SK-N-MC (cell line): ENCODE data around the gene MUC20.

Experiments
- DNase-seq: peaks from one replicate; pipeline ENCODE4 v3.0.0-alpha.2; 2011; ENCODE audit warnings: low read depth, low spot score
- H3K27ac ChIP-seq: fragments of 200-600 bp; sonication (generic); 2 replicates; pipeline ENCODE4 v1.5.1; 2016; ENCODE audit warnings: mixed run types
- H3K36me3 ChIP-seq: fragments of 200-600 bp; sonication (generic); 2 replicates; pipeline ENCODE4 v1.6.1; 2017; ENCODE audit warnings: antibody characterized with exemption, low read length, mixed read lengths; ENCODE audit not compliant: insufficient read depth
- H3K4me3 ChIP-seq: fragments of 200-600 bp; sonication (generic); 2 replicates; pipeline ENCODE4 v1.5.1; 2016
- H3K9ac ChIP-seq: fragments of 200-600 bp; sonication (generic); 2 replicates; pipeline ENCODE4 v1.8.0; 2017; ENCODE audit warnings: mixed run types, mixed read lengths; ENCODE audit not compliant: insufficient read length
- H3K9me3 ChIP-seq: fragments of 200-600 bp; sonication (generic); 2 replicates; pipeline ENCODE4 v1.6.1; 2017; ENCODE audit warnings: low read depth, mild to moderate bottlenecking, antibody characterized with exemption, low read length, moderate library complexity, mixed read lengths
- EZH2 ChIP-seq: fragments of 200-600 bp; sonication (generic); IDR thresholded peaks from one replicate; pipeline ENCODE4 v1.6.1; 2017; ENCODE audit warnings: antibody characterized with exemption
- FOXP2 ChIP-seq: optimal IDR thresholded peaks from 2 replicates; pipeline ENCODE3; 2011; ENCODE audit warnings: mild to moderate bottlenecking, moderate library complexity; ENCODE audit not compliant: insufficient read depth; ENCODE audit errors: extremely low read length, control extremely low read depth
- POLR2AphosphoS5 ChIP-seq: IDR thresholded peaks from 2 replicates; pipeline ENCODE4 v1.6.1; 2012; ENCODE audit warnings: mild to moderate bottlenecking, low read depth, low read length, borderline replicate concordance

Gene MUC20

DNA sequence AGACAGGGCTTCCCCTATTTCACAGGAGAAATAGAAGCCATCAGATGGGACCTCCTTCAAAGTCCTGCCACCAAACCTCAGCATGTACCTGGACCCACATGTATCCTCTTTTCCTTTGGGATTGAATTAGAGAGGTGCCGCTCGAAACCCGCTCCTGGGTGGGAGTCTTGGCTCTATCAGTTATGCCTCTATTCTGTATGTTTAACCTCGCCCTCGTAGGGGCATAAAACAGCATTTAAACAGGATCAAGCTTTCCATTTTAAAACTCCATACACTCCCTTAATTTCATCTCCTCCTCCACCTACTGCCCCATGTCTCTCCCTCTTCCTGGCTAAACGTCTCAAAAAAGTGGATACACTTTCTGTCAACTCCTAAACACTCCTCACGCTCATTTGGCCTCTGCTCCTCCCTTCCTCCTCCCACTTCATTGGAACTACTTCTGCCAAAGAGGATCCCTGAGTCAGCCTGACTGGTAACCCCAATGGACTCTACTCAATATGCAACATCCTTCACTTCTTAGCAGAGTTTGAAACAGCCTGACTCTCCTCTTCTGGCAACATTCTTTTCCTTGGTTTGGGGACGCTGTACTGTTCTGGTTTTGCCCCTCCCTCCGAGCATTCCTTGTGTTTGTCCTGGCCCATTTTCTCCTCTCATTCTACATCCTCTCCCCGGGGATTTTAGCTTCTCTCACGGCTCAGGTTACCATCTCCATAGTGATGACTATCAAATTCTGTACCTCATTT lies 23.0 kb upstream of the MUC20 start:
- H3K9me3 ChIP-seq = no peaks in the 10 kb centered on the region
- TF ChIP-seq POLR2AphosphoS5 (no peak), FOXP2 (no peak), EZH2 (no peak)
- no peak overlapping the region for H3K9ac ChIP-seq
- no peaks in the 10 kb centered on the region; the same call in 1 of the 2 replicates for H3K36me3 ChIP-seq
- DNase-seq = no peak
- no peak overlapping the region for H3K27ac ChIP-seq
- no peak overlapping the region for H3K4me3 ChIP-seq

DNA sequence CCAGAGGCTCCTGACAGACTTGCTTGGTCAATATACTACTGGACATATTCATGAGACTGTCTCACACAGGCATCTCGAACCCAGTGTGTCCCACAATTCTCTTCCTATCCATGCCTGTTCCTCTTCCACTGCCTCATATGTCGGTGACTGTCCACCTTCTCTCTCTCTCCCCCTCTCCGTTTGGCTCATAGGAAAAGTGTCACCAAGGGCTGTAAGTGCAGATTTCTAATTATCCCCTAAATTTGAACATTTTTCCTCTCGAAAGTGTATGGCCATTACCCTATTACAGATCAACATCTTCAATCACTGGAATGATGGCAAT lies 22.5 kb upstream of the MUC20 start:
- Histone ChIP-seq H3K9me3 (no peaks in the 10 kb centered on the region), H3K27ac (no peak overlapping the region), H3K9ac (no peak overlapping the region), H3K4me3 (no peak overlapping the region), H3K36me3 (no peaks in the 10 kb centered on the region; the same call in 1 of the 2 replicates)
- TF ChIP-seq POLR2AphosphoS5 (no peak), EZH2 (no peak), FOXP2 (no peak)
- DNase-seq = no peak

DNA sequence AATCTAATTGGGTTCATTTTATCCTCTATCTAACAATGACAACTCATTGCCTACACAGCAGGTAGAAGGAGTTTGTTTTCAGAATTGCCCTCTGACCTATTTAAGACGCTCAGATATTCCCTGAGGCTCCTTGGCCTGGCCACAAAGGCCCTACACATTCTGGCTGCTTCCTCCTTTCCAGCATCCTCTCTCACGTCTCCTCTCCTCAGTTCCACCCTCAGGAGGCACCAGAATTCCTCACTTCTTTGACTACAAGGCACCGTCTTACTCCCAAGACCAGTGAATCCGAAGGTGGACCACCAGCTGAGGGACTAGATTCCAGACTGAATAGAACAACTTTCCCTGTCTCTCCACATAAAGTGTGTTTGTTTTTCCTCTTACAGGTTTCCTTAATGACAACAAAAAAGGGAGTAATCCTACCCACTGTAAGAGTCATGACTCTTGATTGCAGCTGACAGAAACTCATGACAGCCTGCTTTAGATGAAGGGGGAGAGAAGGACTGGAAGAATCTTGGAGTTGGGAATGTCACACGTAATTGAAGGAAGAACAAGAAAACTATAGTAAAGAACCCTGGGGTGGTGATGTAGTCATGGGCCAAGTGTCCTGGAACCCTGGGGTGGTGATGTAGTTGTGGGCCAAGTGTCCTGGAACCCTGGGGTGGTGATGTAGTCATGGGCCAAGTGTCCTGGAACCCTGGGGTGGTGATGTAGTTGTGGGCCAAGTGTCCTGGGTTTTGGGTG lies 22.0 kb upstream of the MUC20 start:
- Histone ChIP-seq H3K27ac (no peak overlapping the region), H3K9ac (no peak overlapping the region), H3K36me3 (no peaks in the 10 kb centered on the region; the same call in 1 of the 2 replicates), H3K9me3 (no peaks in the 10 kb centered on the region), H3K4me3 (no peak overlapping the region)
- no peak for DNase-seq
- TF ChIP-seq EZH2 = no peak

DNA sequence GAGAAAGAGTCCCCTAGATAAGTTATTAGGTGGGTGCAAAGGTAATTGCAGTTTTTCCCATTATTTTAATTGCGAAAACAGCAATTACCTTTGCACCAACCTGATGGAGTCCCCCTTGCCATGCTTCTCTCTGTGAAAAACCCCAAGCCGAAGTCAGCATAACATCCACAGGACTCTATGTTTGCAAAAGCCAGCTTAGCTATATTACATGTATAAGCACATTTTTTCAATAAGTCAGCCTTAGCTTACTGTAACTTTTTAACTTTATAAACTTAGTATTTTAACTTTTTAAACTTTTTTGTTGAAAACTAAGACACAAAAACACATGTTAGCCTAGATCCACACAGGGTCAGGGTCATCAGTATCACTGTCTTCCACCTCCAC lies 21.4 kb upstream of the MUC20 start:
- H3K9ac ChIP-seq = no peak overlapping the region
- no peak overlapping the region for H3K27ac ChIP-seq
- no peak overlapping the region for H3K4me3 ChIP-seq
- TF ChIP-seq FOXP2 = no peak
- TF ChIP-seq EZH2 = no peak
- TF ChIP-seq POLR2AphosphoS5 = no peak
- no peak for DNase-seq
- H3K36me3 ChIP-seq = no peaks in the 10 kb centered on the region; the same call in 1 of the 2 replicates
- H3K9me3 ChIP-seq = no peaks in the 10 kb centered on the region

DNA sequence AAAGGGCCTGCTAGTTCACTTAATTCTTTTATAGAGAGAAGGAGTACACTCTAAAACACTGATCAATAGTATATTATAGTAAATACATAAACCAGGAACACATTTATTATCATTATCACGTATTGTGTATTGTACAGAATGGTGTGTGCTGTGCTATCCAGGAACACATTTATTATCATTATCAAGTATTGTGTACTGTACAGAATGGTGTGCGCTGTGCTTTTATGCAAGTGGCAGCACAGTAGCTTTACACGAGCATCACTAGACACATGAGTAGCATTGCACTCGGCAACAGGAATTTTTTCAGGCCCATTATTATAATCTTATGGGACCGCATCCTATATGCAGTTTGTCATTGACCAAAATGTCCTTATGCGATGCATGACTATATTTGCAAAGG lies 20.9 kb upstream of the MUC20 start:
- Histone ChIP-seq H3K36me3 (no peaks in the 10 kb centered on the region; the same call in 1 of the 2 replicates), H3K4me3 (no peak overlapping the region), H3K9me3 (no peaks in the 10 kb centered on the region), H3K27ac (no peak overlapping the region), H3K9ac (no peak overlapping the region)
- no peak for TF ChIP-seq FOXP2
- TF ChIP-seq EZH2 = no peak
- no peak for TF ChIP-seq POLR2AphosphoS5
- no peak for DNase-seq

DNA sequence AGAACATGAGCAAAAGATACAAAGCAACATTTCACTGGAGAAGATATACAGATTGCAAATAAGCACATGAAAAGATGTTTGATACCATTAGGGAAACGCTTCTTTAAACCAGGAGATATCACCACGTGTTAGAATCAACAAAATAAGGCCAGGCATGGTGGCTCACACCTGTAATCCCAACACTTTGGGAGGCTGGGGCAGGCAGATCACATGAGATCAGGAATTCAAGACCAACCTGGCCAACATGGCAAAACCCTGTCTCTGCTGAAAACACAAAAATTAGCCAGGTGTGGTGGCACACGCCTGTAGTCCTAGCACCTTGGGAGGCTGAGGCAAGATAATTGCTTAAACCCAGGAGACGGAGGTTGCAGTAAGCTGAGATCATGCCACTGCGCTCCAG lies 20.5 kb upstream of the MUC20 start:
- H3K9ac ChIP-seq = no peak overlapping the region
- DNase-seq = no peak
- H3K27ac ChIP-seq = no peak overlapping the region
- H3K4me3 ChIP-seq = no peak overlapping the region
- no peaks in the 10 kb centered on the region for H3K9me3 ChIP-seq
- TF ChIP-seq POLR2AphosphoS5 (no peak), EZH2 (no peak)
- H3K36me3 ChIP-seq = no peaks in the 10 kb centered on the region; the same call in 1 of the 2 replicates

DNA sequence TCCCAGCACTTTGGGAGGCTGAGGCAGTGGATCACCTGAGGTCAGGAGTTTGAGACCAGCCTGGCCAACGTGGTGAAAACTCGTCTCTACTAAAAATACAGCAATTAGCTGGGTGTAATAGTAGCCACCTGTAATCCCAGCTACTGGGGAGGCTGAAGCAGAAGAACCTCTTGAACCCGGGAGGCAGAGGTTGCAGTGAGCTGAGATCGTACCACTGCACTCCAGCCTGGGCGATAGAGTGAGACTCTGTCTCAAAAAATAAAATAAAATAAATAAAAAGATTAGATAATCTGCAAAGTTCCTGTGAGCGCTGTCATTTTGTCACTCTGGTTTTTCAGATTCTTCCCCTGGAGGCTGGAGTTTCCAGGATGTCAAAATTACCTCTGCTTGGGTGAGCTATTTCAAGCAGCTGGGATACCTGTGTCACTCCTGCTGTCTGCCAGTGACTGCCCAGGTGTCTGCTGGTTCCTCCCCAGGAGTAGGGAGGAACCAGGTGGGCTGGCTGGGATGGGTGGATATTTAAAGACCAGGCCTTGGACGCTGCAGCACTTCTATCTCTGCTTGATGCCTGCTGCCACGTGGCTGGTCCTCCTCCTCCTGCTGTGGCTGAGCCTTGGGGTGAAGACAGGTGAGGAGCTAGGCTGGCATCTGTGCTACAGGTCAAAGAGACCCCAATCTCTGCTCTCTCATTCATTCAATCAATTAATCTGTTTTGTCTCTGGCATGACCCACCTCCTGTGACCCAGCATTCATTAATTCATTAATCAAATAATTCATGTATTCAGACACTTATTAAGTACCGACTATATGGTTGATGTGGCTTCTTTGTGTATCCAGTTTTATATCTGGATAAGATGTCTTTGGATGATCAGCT lies 19.5 kb upstream of the MUC20 start:
- TF ChIP-seq FOXP2 = no peak
- no peak for TF ChIP-seq EZH2
- TF ChIP-seq POLR2AphosphoS5 = no peak
- Histone ChIP-seq H3K9ac (no peak overlapping the region), H3K27ac (no peak overlapping the region), H3K4me3 (no peak overlapping the region), H3K9me3 (no peaks in the 10 kb centered on the region; the same call in 1 of the 2 replicates), H3K36me3 (no peaks in the 10 kb centered on the region; the same call in 1 of the 2 replicates)
- no peak for DNase-seq

DNA sequence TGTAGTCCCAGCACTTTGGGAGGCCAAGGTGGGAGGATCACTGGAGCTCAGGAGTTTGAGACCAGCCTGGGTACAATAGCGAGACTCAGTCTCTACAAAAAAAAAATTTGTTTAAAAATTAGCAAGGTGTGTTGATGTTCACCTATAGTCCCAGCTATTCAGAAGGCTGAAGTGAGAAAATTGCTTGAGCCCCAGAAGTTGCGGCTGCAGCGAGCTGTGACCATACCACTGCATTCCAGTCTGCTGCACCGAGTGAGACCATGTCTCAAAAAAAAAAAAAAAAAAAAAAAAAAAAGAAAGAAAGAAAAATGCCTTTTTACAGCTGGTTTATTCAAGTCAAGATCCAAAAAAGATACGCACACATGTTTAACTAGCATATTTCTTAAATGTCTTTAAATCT lies 17.0 kb upstream of the MUC20 start:
- Histone ChIP-seq H3K4me3 (no peak overlapping the region), H3K9ac (no peak overlapping the region), H3K36me3 (no peaks in the 10 kb centered on the region), H3K27ac (no peak overlapping the region), H3K9me3 (no peaks in the 10 kb centered on the region; the same call in 1 of the 2 replicates)
- TF ChIP-seq FOXP2 = no peak
- TF ChIP-seq EZH2 = no peak
- no peak for DNase-seq
